Mesenchymal stem cell (in vitro differentiated cells and primary cell): Measurements from ENCODE around the gene TIRAP.

Source experiments
- DNase-seq: peaks from one replicate; pipeline ENCODE4 v3.0.0-alpha.2; 2013
- H2AFZ ChIP-seq: one replicate; pipeline ENCODE4 v1.6.1; 2013; ENCODE audit warnings: low read depth, mild to moderate bottlenecking, control low read depth, inconsistent platforms, low read length, moderate library complexity
- H2AK5ac ChIP-seq: 2 replicates; pipeline ENCODE4 v1.6.1; 2013; ENCODE audit warnings: low read length, moderate library complexity, mild to moderate bottlenecking, inconsistent platforms; ENCODE audit not compliant: severe bottlenecking
- H2BK120ac ChIP-seq: one replicate; pipeline ENCODE4 v1.6.1; 2013; ENCODE audit warnings: low read depth, mild to moderate bottlenecking, inconsistent platforms, low read length, moderate library complexity
- H2BK12ac ChIP-seq, 2 experiments: one replicate each; pipeline ENCODE4 v1.6.1; 2013; ENCODE audit warnings: inconsistent platforms in 2 of 2, low read length in 2 of 2, mild to moderate bottlenecking in 2 of 2, moderate library complexity in 2 of 2, control low read depth in 1 of 2
- H2BK15ac ChIP-seq: one replicate; pipeline ENCODE4 v1.6.1; 2013; ENCODE audit warnings: mild to moderate bottlenecking, low read depth, inconsistent platforms; ENCODE audit not compliant: poor library complexity, severe bottlenecking
- H2BK5ac ChIP-seq: 2 replicates; pipeline ENCODE4 v1.6.1; 2013; ENCODE audit warnings: low read depth, mild to moderate bottlenecking, low read length, control low read depth, inconsistent platforms; ENCODE audit not compliant: poor library complexity, severe bottlenecking
- H3K14ac ChIP-seq, 2 experiments: one replicate each; pipeline ENCODE4 v1.6.1; 2013; ENCODE audit warnings: inconsistent platforms in 2 of 2, low read length in 2 of 2, control low read depth in 1 of 2, mild to moderate bottlenecking in 1 of 2, moderate library complexity in 1 of 2
- H3K18ac ChIP-seq, 2 experiments: one replicate each; pipeline ENCODE4 v1.6.1; 2013; ENCODE audit warnings: inconsistent platforms in 2 of 2, low read length in 2 of 2, control low read depth in 1 of 2, low read depth in 1 of 2, mild to moderate bottlenecking in 1 of 2
- H3K23ac ChIP-seq, 2 experiments: one replicate each; pipeline ENCODE4 v1.6.1; 2013; ENCODE audit warnings: inconsistent platforms in 2 of 2, low read length in 2 of 2, mild to moderate bottlenecking in 2 of 2, moderate library complexity in 2 of 2, control low read depth in 1 of 2
- H3K27ac ChIP-seq: 2 replicates; pipeline ENCODE4 v1.5.1; 2013; ENCODE audit warnings: mild to moderate bottlenecking, moderate library complexity, low read length, control low read depth, inconsistent platforms; ENCODE audit not compliant: poor library complexity, severe bottlenecking
- H3K27me3 ChIP-seq, 2 experiments: 2 replicates each; pipeline versions ENCODE4 v1.6.1 to v1.7.0; 2013; ENCODE audit warnings: low read length in 2 of 2, mild to moderate bottlenecking in 2 of 2, moderate library complexity in 2 of 2, control low read depth in 1 of 2, inconsistent platforms in 1 of 2; ENCODE audit not compliant: control insufficient read depth in 1 of 2, insufficient read depth in 1 of 2
- H3K36me3 ChIP-seq, 2 experiments: 2 replicates each; pipeline versions ENCODE4 v1.6.1 to v1.7.0; 2013; ENCODE audit warnings: low read length in 2 of 2, control low read depth in 1 of 2, inconsistent platforms in 1 of 2, low read depth in 1 of 2, mild to moderate bottlenecking in 1 of 2; ENCODE audit not compliant: insufficient read depth in 2 of 2, control insufficient read depth in 1 of 2
- H3K4ac ChIP-seq, 2 experiments: one replicate each; pipeline ENCODE4 v1.6.1; 2013; ENCODE audit warnings: inconsistent platforms in 2 of 2, low read length in 2 of 2, mild to moderate bottlenecking in 2 of 2, moderate library complexity in 2 of 2, control low read depth in 1 of 2, low read depth in 1 of 2
- H3K4me1 ChIP-seq: 2 replicates; pipeline ENCODE4 v1.6.1; 2013; ENCODE audit warnings: low read depth, low read length, control low read depth; ENCODE audit not compliant: control insufficient read depth, insufficient read depth
- H3K4me2 ChIP-seq: 2 replicates; pipeline ENCODE4 v1.6.1; 2013; ENCODE audit warnings: low read length, mild to moderate bottlenecking, inconsistent platforms; ENCODE audit not compliant: poor library complexity, severe bottlenecking
- H3K4me3 ChIP-seq, 2 experiments: 2 replicates each; pipeline versions ENCODE4 v1.5.1 to v1.7.0; 2013; ENCODE audit warnings: low read length in 2 of 2, mild to moderate bottlenecking in 2 of 2, control low read depth in 1 of 2, low read depth in 1 of 2; ENCODE audit not compliant: insufficient read depth in 1 of 2
- H3K79me1 ChIP-seq: replicated peaks from 2 replicates; pipeline ENCODE4 v1.6.1; 2013; ENCODE audit warnings: mild to moderate bottlenecking, control low read depth, low read length, inconsistent platforms; ENCODE audit not compliant: poor library complexity, severe bottlenecking
- H3K9ac ChIP-seq: 2 replicates; pipeline ENCODE4 v1.7.0; 2013; ENCODE audit warnings: mild to moderate bottlenecking, low read length, moderate library complexity
- H3K9me3 ChIP-seq: 2 replicates; pipeline ENCODE4 v1.7.0; 2013; ENCODE audit warnings: mild to moderate bottlenecking, low read length; ENCODE audit not compliant: control insufficient read depth
- H4K8ac ChIP-seq: one replicate; pipeline ENCODE4 v1.6.1; 2013; ENCODE audit warnings: inconsistent platforms, mild to moderate bottlenecking, low read length, moderate library complexity
- H4K91ac ChIP-seq: one replicate; pipeline ENCODE4 v1.6.1; 2013; ENCODE audit warnings: mild to moderate bottlenecking, low read length, inconsistent platforms
- WGBS: methylation state at CpG from one replicate; pipeline ENCODE4 v1.1.7; 2013; ENCODE audit warnings: mixed read lengths; 5-methylcytosine and 5-hydroxymethylcytosine counted together

Gene TIRAP

GRCh38 chr11:126318574-126319373 is 35.9 kb downstream of the TIRAP start:
- H3K18ac ChIP-seq: peak overlapping the region; percentile 77 to 78
- no peaks in the 10 kb centered on the region for H3K9me3 ChIP-seq
- H2BK15ac ChIP-seq: peak overlapping the region; percentile 64
- H3K36me3 ChIP-seq: peaks cover 0 to 3% of the 10 kb centered on the region in 2 experiments
- DNase-seq: peak; percentile 90
- peak overlapping the region; percentile 96 for H4K91ac ChIP-seq
- H2BK5ac ChIP-seq: no peak overlapping the region
- peaks cover 9% of the 10 kb centered on the region for H3K79me1 ChIP-seq
- H2AFZ ChIP-seq: peak overlapping the region; percentile 70
- no peaks in the 10 kb centered on the region for H3K27me3 ChIP-seq
- peak overlapping the region in 1 of 2 experiments; percentile 65 for H3K4me3 ChIP-seq
- H3K4ac ChIP-seq: peak overlapping the region; percentile 67 to 89
- peak overlapping the region; percentile 77 for H3K27ac ChIP-seq
- H2BK12ac ChIP-seq: peak overlapping the region; percentile 85 to 90
- peak overlapping the region; percentile 75 for H2BK120ac ChIP-seq
- H3K14ac ChIP-seq: peak overlapping the region in 1 of 2 experiments; percentile 84
- H3K23ac ChIP-seq: no peak overlapping the region
- peak overlapping the region; percentile 84 for H3K9ac ChIP-seq
- no peak overlapping the region for H3K4me2 ChIP-seq
- peaks cover 18% of the 10 kb centered on the region for H3K4me1 ChIP-seq
- WGBS: 73% methylated on average over 9 of the region's 9 CpGs
- peak overlapping the region; percentile 37 for H2AK5ac ChIP-seq
- H4K8ac ChIP-seq: peak overlapping the region; percentile 77

DNA sequence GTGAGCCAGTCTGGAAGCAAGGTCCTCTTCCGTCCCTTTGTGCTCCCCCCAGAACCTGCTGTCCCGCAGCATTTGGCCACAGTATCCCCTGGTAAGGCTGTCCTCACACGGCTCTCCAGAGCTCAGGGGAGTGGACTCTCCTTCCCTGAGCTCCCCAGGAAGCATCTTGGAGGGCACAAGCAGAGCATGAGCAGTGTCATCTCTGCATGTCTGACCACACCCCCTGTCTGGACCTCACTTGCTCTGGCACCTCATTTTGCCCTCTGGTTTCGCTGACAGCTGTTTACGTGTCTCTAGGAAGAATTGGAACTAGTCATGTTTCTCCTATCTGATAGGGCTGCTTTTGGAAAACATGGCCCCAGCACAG is 36.5 kb downstream of the TIRAP start:
- H3K4me1 ChIP-seq: peaks cover 18% of the 10 kb centered on the region
- no peak overlapping the region for H2BK5ac ChIP-seq
- H3K4me3 ChIP-seq: no peak overlapping the region
- no peak overlapping the region for H2BK120ac ChIP-seq
- peak overlapping the region; percentile 37 for H2AK5ac ChIP-seq
- DNase-seq: no peak
- no peak overlapping the region for H2AFZ ChIP-seq
- peak overlapping the region; percentile 12 to 78 for H2BK12ac ChIP-seq
- peaks cover 8% of the 10 kb centered on the region for H3K79me1 ChIP-seq
- H4K91ac ChIP-seq: peak overlapping the region; percentile 65
- peak overlapping the region; percentile 52 for H4K8ac ChIP-seq
- no peak overlapping the region for H3K23ac ChIP-seq
- no peaks in the 10 kb centered on the region for H3K9me3 ChIP-seq
- no peak overlapping the region for H3K14ac ChIP-seq
- peak overlapping the region; percentile 84 for H3K9ac ChIP-seq
- H3K27me3 ChIP-seq: no peaks in the 10 kb centered on the region
- no peaks in the 10 kb centered on the region for H3K36me3 ChIP-seq
- peak overlapping the region; percentile 64 for H2BK15ac ChIP-seq
- peak overlapping the region; percentile 75 to 76 for H3K18ac ChIP-seq
- H3K27ac ChIP-seq: no peak overlapping the region
- no peak overlapping the region for H3K4me2 ChIP-seq
- 94% methylated on average over 5 of the region's 5 CpGs for WGBS
- H3K4ac ChIP-seq: peak overlapping the region; percentile 12 to 67

DNA sequence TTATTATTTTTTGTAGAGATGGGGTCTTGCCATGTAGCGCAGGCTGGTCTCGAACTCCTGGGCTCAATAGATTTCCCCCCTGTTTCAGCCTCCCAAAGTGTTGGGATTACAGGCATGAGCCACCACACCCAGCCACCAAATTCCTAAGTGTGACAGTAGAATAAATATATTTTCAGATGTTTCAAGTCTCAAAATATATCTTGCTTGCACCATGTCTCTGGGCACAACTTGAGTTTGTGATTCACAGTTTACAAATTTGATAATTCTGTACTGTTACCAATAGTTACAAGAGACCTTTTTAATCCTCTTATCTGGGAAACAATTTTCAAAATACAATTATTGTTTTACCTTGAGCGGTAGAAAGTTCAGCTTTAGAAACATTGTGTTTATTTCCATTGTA is 40.1 kb downstream of the TIRAP start:
- H3K79me1 ChIP-seq: peaks cover 12% of the 10 kb centered on the region

DNA sequence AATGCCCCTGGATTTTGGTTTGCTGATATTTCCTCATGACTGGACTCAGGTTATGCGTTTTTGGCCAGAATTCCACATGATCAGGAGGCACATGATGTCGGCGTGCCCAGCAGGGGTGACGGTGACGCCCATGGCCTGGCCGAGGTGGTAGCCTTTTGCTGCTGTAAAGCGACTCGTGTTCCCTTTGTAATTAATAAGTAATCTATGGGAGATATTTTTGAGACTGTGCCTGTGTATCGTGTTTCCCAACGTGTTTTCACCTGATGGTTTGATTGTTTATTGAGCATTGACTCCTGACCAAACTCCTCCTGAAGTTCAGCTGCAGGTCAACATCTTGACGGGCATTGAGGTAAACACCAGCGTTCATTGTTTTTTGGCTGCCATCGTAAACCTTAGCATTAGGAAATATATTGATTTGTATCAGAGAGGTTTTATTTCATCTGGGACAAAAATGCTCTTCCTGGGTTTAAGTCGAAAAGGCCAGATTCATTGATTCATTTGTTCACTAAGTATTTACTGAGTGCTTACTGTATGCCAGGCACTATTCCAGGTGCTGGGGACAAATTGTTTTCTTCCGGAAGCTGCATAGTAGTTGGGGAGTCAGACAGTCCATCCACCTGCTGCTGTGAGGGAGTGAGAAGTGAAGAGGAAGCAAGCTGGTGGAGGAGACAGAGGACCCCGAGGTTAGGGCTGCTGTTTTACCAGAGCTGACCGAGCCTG is 44.5 kb downstream of the TIRAP start:
- Histone ChIP-seq H2BK12ac (no peak overlapping the region), H3K79me1 (peaks cover 8% of the 10 kb centered on the region), H3K4me1 (peaks cover 5% of the 10 kb centered on the region), H3K4me3 (no peak overlapping the region), H4K8ac (no peak overlapping the region), H3K4me2 (no peak overlapping the region), H3K9ac (no peak overlapping the region), H3K14ac (no peak overlapping the region), H2BK15ac (no peak overlapping the region), H2AFZ (no peak overlapping the region), H2BK5ac (no peak overlapping the region), H3K18ac (no peak overlapping the region), H3K36me3 (peaks cover 0 to 9% of the 10 kb centered on the region in 2 experiments), H4K91ac (no peak overlapping the region), H3K4ac (no peak overlapping the region), H2BK120ac (no peak overlapping the region), H3K9me3 (no peaks in the 10 kb centered on the region), H3K27me3 (no peaks in the 10 kb centered on the region), H3K23ac (no peak overlapping the region), H2AK5ac (no peak overlapping the region), H3K27ac (no peak overlapping the region)
- 94% methylated on average over 17 of the region's 17 CpGs for WGBS
- DNase-seq: no peak

More for the DNA sequence above, 40.1 kb downstream of the TIRAP start:
- Histone ChIP-seq H3K4ac (no peak overlapping the region), H4K8ac (no peak overlapping the region), H2BK120ac (no peak overlapping the region), H2BK5ac (no peak overlapping the region), H2AFZ (no peak overlapping the region), H2BK12ac (no peak overlapping the region), H3K36me3 (no peaks in the 10 kb centered on the region), H3K9ac (no peak overlapping the region), H3K9me3 (no peaks in the 10 kb centered on the region), H3K4me3 (no peak overlapping the region), H3K4me2 (no peak overlapping the region), H3K27ac (no peak overlapping the region), H3K14ac (no peak overlapping the region), H3K23ac (no peak overlapping the region), H2BK15ac (no peak overlapping the region), H2AK5ac (no peak overlapping the region), H3K4me1 (peaks cover 15% of the 10 kb centered on the region), H3K18ac (no peak overlapping the region), H4K91ac (no peak overlapping the region), H3K27me3 (no peaks in the 10 kb centered on the region)
- DNase-seq: no peak
- WGBS: no CpG with 5 or more reads among the region's 3 CpGs
